ENCODE results near the gene LRRC3.
A peak's percentile ranks its signal among the peaks of the same experiment; 100 is the strongest.

Gene LRRC3

DNA sequence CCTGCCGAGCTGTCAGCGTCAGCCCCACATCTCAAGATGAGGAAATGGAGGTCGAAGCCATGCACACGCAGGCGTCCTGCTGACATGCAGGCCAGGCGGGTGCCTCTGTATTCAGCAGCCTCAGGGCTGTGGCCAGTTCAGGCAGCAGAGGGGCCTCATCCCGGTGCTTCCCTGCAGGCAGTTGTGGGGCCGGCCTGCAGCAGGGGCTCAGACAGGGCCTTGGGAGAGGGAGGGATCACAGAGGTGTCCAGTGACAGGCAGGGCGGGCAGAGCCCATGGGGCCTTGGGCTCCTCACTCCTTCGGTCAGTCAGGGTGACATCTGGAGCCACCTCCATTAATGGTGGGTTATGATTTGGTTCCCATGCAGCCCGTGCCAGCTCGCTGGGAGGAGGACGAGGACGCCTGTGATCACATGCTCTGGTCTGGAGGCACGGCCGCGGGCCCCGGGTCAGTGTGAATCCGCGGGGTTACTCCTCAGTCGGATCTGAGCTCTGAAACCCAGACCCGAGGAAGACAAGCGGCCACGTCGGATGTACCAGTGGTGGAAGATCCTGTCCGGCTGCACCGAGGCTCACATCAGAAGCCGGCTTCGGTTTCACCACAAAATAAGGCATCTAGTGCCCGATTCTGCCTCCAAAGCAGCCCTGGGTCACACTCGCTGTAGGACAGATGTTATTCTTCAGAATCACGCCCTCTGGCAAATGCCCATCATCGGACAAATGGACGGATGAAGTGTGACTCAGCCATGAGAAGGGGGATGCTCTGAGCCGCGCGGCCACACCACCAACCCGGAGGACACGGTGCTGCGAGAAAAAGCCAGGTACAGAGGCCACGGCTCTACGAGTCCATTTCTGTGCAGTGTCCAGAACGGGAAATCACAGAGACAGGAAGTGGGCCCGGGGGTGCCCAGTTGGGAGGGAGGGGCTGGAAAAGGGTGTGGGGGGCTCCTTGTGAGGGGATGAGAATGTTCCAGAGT is 51.3 kb downstream of the LRRC3 start:
- no peak for TF ChIP-seq POU2F2 (IDR thresholded peaks at IDR 0.05; ENCODE audit: low read depth, low read length)
- TF ChIP-seq POLR2AphosphoS5 (IDR thresholded peaks at IDR 0.05; ENCODE audit: low read depth, low read length), result no peak
- no peak for TF ChIP-seq PAX5 (IDR thresholded peaks at IDR 0.05; ENCODE audit: insufficient read depth, low read length, severe bottlenecking)
- TF ChIP-seq SPI1 (IDR thresholded peaks at IDR 0.05; ENCODE audit: low read depth, low read length), result no peak
- no peak for TF ChIP-seq POLR2A (IDR thresholded peaks at IDR 0.05; ENCODE audit: low read depth, low read length)
- no peak for TF ChIP-seq TAF1 (IDR thresholded peaks at IDR 0.05; ENCODE audit: low read depth, low read length)
- DNase-seq (ENCODE audit: insufficient read length, low spot score), result no peak
- FAIRE-seq, result no peak

GRCh38 chr21:44507673-44508425 is 52.5 kb downstream of the LRRC3 start:
- DNase-seq (ENCODE audit: insufficient read length, low spot score), result no peak
- TF ChIP-seq SPI1 (IDR thresholded peaks at IDR 0.05; ENCODE audit: low read depth, low read length) (no peak), TAF1 (IDR thresholded peaks at IDR 0.05; ENCODE audit: low read depth, low read length) (no peak), POU2F2 (IDR thresholded peaks at IDR 0.05; ENCODE audit: low read depth, low read length) (no peak), PAX5 (IDR thresholded peaks at IDR 0.05; ENCODE audit: insufficient read depth, low read length, severe bottlenecking) (no peak), POLR2A (IDR thresholded peaks at IDR 0.05; ENCODE audit: low read depth, low read length) (no peak), POLR2AphosphoS5 (IDR thresholded peaks at IDR 0.05; ENCODE audit: low read depth, low read length) (no peak)
- no peak for FAIRE-seq

GRCh38 chr21:44508426-44508710 is 53.1 kb downstream of the LRRC3 start:
- TF ChIP-seq SPI1 (IDR thresholded peaks at IDR 0.05; ENCODE audit: low read depth, low read length) (no peak), POLR2AphosphoS5 (IDR thresholded peaks at IDR 0.05; ENCODE audit: low read depth, low read length) (no peak), POLR2A (IDR thresholded peaks at IDR 0.05; ENCODE audit: low read depth, low read length) (no peak), PAX5 (IDR thresholded peaks at IDR 0.05; ENCODE audit: insufficient read depth, low read length, severe bottlenecking) (no peak), TAF1 (IDR thresholded peaks at IDR 0.05; ENCODE audit: low read depth, low read length) (no peak), POU2F2 (IDR thresholded peaks at IDR 0.05; ENCODE audit: low read depth, low read length) (no peak)
- no peak for FAIRE-seq

GRCh38 chr21:44508711-44509445 is 53.6 kb downstream of the LRRC3 start:
- TF ChIP-seq POU2F2 (IDR thresholded peaks at IDR 0.05; ENCODE audit: low read depth, low read length), result no peak
- TF ChIP-seq POLR2AphosphoS5 (IDR thresholded peaks at IDR 0.05; ENCODE audit: low read depth, low read length), result no peak
- TF ChIP-seq POLR2A (IDR thresholded peaks at IDR 0.05; ENCODE audit: low read depth, low read length), result no peak
- no peak for TF ChIP-seq PAX5 (IDR thresholded peaks at IDR 0.05; ENCODE audit: insufficient read depth, low read length, severe bottlenecking)
- no peak for TF ChIP-seq SPI1 (IDR thresholded peaks at IDR 0.05; ENCODE audit: low read depth, low read length)
- TF ChIP-seq TAF1 (IDR thresholded peaks at IDR 0.05; ENCODE audit: low read depth, low read length), result no peak
- no peak for FAIRE-seq

More at GRCh38 chr21:44508426-44508710, 53.1 kb downstream of the LRRC3 start:
- no peak for DNase-seq (ENCODE audit: insufficient read length, low spot score)

GRCh38 chr21:44509539-44509938 is 54.2 kb downstream of the LRRC3 start:
- FAIRE-seq, result no peak
- TF ChIP-seq POLR2AphosphoS5 (IDR thresholded peaks at IDR 0.05; ENCODE audit: low read depth, low read length) (no peak), SPI1 (IDR thresholded peaks at IDR 0.05; ENCODE audit: low read depth, low read length) (no peak), TAF1 (IDR thresholded peaks at IDR 0.05; ENCODE audit: low read depth, low read length) (no peak), POLR2A (IDR thresholded peaks at IDR 0.05; ENCODE audit: low read depth, low read length) (no peak), PAX5 (IDR thresholded peaks at IDR 0.05; ENCODE audit: insufficient read depth, low read length, severe bottlenecking) (no peak), POU2F2 (IDR thresholded peaks at IDR 0.05; ENCODE audit: low read depth, low read length) (no peak)
- DNase-seq (ENCODE audit: insufficient read length, low spot score), result no peak

More at GRCh38 chr21:44508711-44509445, 53.6 kb downstream of the LRRC3 start:
- DNase-seq (ENCODE audit: insufficient read length, low spot score), result no peak

DNA sequence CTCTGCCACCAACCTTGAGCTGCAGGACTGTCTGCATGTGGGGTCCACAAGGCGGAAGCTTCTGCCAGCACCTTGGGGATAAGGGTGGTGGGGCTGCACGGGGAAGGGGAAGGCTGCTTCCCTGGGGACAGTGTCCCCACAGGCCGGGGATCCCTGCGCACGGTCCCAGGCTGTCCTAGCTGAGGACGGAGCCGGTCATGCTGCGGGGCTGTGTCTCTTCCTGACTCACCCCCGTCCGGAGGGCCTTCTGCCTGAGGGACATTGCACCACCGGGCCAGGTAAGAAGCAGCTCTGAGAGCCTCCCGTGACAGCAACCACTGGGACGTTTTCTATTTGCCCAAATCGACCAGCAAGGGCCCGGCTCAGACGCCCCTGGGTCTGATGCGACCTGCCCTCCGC is 54.8 kb downstream of the LRRC3 start:
- TF ChIP-seq TAF1 (IDR thresholded peaks at IDR 0.05; ENCODE audit: low read depth, low read length), result no peak
- TF ChIP-seq POLR2A (IDR thresholded peaks at IDR 0.05; ENCODE audit: low read depth, low read length), result no peak
- TF ChIP-seq POU2F2 (IDR thresholded peaks at IDR 0.05; ENCODE audit: low read depth, low read length), result no peak
- TF ChIP-seq PAX5 (IDR thresholded peaks at IDR 0.05; ENCODE audit: insufficient read depth, low read length, severe bottlenecking), result no peak
- no peak for TF ChIP-seq POLR2AphosphoS5 (IDR thresholded peaks at IDR 0.05; ENCODE audit: low read depth, low read length)
- TF ChIP-seq SPI1 (IDR thresholded peaks at IDR 0.05; ENCODE audit: low read depth, low read length), result no peak
- FAIRE-seq, result no peak
- no peak for DNase-seq (ENCODE audit: insufficient read length, low spot score)

- DNase-seq (ENCODE audit: insufficient read length, low spot score), result peak; percentile 97
- no peak for TF ChIP-seq PAX5 (IDR thresholded peaks at IDR 0.05; ENCODE audit: insufficient read depth, low read length, severe bottlenecking)
- TF ChIP-seq TAF1 (IDR thresholded peaks at IDR 0.05; ENCODE audit: low read depth, low read length), result no peak
- TF ChIP-seq POU2F2 (IDR thresholded peaks at IDR 0.05; ENCODE audit: low read depth, low read length), result no peak
- TF ChIP-seq POLR2AphosphoS5 (IDR thresholded peaks at IDR 0.05; ENCODE audit: low read depth, low read length), result no peak
- no peak for TF ChIP-seq POLR2A (IDR thresholded peaks at IDR 0.05; ENCODE audit: low read depth, low read length)
- TF ChIP-seq SPI1 (IDR thresholded peaks at IDR 0.05; ENCODE audit: low read depth, low read length), result no peak
- FAIRE-seq, result peak; percentile 88
These were observed 55.4 kb downstream of the LRRC3 start for GRCh38 chr21:44510508-44511218.

All from GM12891 (cell line).